CD14-positive monocyte (primary cell): ENCODE results near the gene PPP2R2C. TPM values are rescaled to one million over a fixed set of nuclear protein-coding genes. Genes with fewer than 3 reads are reported as not detected.

Source experiments
- DNase-seq, 3 donors: peaks; one replicate each; pipeline ENCODE4 v3.0.0-alpha.2; 2011 to 2022
- H2AFZ ChIP-seq: 2 replicates; pipeline ENCODE4 v1.6.0; 2012; ENCODE audit warnings: mild to moderate bottlenecking, low read depth, low read length, inconsistent platforms; ENCODE audit not compliant: insufficient read depth, poor library complexity, severe bottlenecking
- H3K27ac ChIP-seq, 2 donors: 1 replicate in 1 of 2; 2 replicates in 1 of 2; pipeline ENCODE4 v1.5.1; 2012 to 2013; ENCODE audit warnings: low read length in 2 of 2, control low read depth in 1 of 2, inconsistent platforms in 1 of 2, low read depth in 1 of 2, mild to moderate bottlenecking in 1 of 2
- H3K27me3 ChIP-seq, 2 donors: one replicate each; pipeline versions ENCODE4 v1.6.0 to v1.6.1; 2011 to 2013; ENCODE audit warnings: low read length in 2 of 2; ENCODE audit not compliant: control insufficient read depth in 2 of 2, insufficient read depth in 2 of 2
- H3K36me3 ChIP-seq, 2 donors: replicated peaks in 1 of 2; 1 replicate in 1 of 2; 2 replicates in 1 of 2; pipeline versions ENCODE4 v1.5.1 to v1.6.1; 2012 to 2013; ENCODE audit warnings: low read length in 2 of 2, control low read depth in 1 of 2, inconsistent platforms in 1 of 2, mild to moderate bottlenecking in 1 of 2; ENCODE audit not compliant: insufficient read depth in 2 of 2, control insufficient read depth in 1 of 2
- H3K4me1 ChIP-seq, 2 donors: 1 replicate in 1 of 2; 2 replicates in 1 of 2; pipeline versions ENCODE4 v1.5.1 to v1.6.1; 2012 to 2013; ENCODE audit warnings: low read length in 2 of 2, control low read depth in 1 of 2, inconsistent platforms in 1 of 2, mild to moderate bottlenecking in 1 of 2, moderate library complexity in 1 of 2; ENCODE audit not compliant: insufficient read depth in 2 of 2, control insufficient read depth in 1 of 2
- H3K4me2 ChIP-seq: replicated peaks from 2 replicates; pipeline ENCODE3; 2012; ENCODE audit warnings: low read length, moderate library complexity, mild to moderate bottlenecking; ENCODE audit not compliant: poor library complexity, severe bottlenecking; ENCODE audit errors: extremely low read depth
- H3K4me3 ChIP-seq, 3 experiments: fragments of 200-600 bp in 1 of 3; sonication (generic) in 1 of 3; replicated peaks in 1 of 3; 1 replicate in 2 of 3; 2 replicates in 1 of 3; pipeline ENCODE4 v1.5.1; 2011 to 2013; ENCODE audit warnings: low read length in 3 of 3, mild to moderate bottlenecking in 3 of 3, control low read depth in 2 of 3, low read depth in 2 of 3, inconsistent platforms in 1 of 3, moderate library complexity in 1 of 3
- H3K79me2 ChIP-seq: 2 replicates; pipeline ENCODE4 v1.6.0; 2012; ENCODE audit warnings: mild to moderate bottlenecking, control low read depth, inconsistent platforms, low read length, moderate library complexity; ENCODE audit not compliant: insufficient read depth
- H3K9ac ChIP-seq: 2 replicates; pipeline ENCODE4 v1.6.0; 2017; ENCODE audit warnings: low read length, mild to moderate bottlenecking; ENCODE audit not compliant: insufficient read depth, poor library complexity, severe bottlenecking
- H3K9me3 ChIP-seq, 2 donors: replicated peaks in 1 of 2; 1 replicate in 1 of 2; 2 replicates in 1 of 2; pipeline versions ENCODE4 v1.5.1 to v1.6.1; 2012 to 2013; ENCODE audit warnings: low read length in 2 of 2, control low read depth in 1 of 2; ENCODE audit not compliant: control insufficient read depth in 1 of 2, insufficient read depth in 1 of 2
- H4K20me1 ChIP-seq: 2 replicates; pipeline ENCODE4 v1.6.0; 2012; ENCODE audit warnings: mild to moderate bottlenecking, low read length, control low read depth, moderate library complexity; ENCODE audit not compliant: insufficient read depth
- H3K27ac Mint-ChIP-seq, 7 donors: one replicate each; pipeline ENCODE4 v1.8.0; 2020; ENCODE audit warnings: mild to moderate bottlenecking in 7 of 7, mixed read lengths in 7 of 7, moderate library complexity in 6 of 7, inconsistent platforms in 2 of 7
- H3K27me3 Mint-ChIP-seq, 3 donors: one replicate each; pipeline ENCODE4 v1.8.0; 2021 to 2022; ENCODE audit warnings: low read depth in 3 of 3, mild to moderate bottlenecking in 3 of 3, mixed read lengths in 3 of 3, moderate library complexity in 3 of 3, inconsistent platforms in 1 of 3
- H3K36me3 Mint-ChIP-seq, 2 donors: one replicate each; pipeline ENCODE4 v1.8.0; 2020; ENCODE audit warnings: mixed read lengths in 2 of 2, inconsistent platforms in 1 of 2, mild to moderate bottlenecking in 1 of 2
- H3K4me1 Mint-ChIP-seq: one replicate; pipeline ENCODE4 v1.8.0; 2020; ENCODE audit warnings: mild to moderate bottlenecking, mixed read lengths
- H3K4me3 Mint-ChIP-seq, 2 donors: one replicate each; pipeline ENCODE4 v1.8.0; 2020; ENCODE audit warnings: mild to moderate bottlenecking in 2 of 2, mixed read lengths in 2 of 2, moderate library complexity in 1 of 2
- H3K9me3 Mint-ChIP-seq, 7 donors: one replicate each; pipeline ENCODE4 v1.8.0; 2020 to 2022; ENCODE audit warnings: mixed read lengths in 7 of 7, mild to moderate bottlenecking in 6 of 7, moderate library complexity in 6 of 7, inconsistent platforms in 2 of 7
- WGBS: methylation state at CpG from one replicate; pipeline ENCODE4 v1.1.5; 2013; ENCODE audit warnings: missing lambda C conversion rate; ENCODE audit not compliant: insufficient coverage; 5-methylcytosine and 5-hydroxymethylcytosine counted together
- intact Hi-C, 2 donors: fragments of 100-400 bp; cut with micrococcal nuclease; formaldehyde crosslinking; loops; one replicate each; pipeline versions ENCODE4 v1.15.0 to v1.15.1; 2023
- polyA plus RNA-seq, 3 donors: library from polyadenylated mRNA; depleted of rRNA in 1 of 3; unstranded in 2 of 3; stranded (reverse) in 1 of 3; fragments of 300-500 nt in 2 of 3; fragments of >200 nt in 1 of 3; fragmentation: Illumina TruSeq in 2 of 3; gene quantifications; 1 replicate in 2 of 3; 2 replicates in 1 of 3; pipeline ENCODE4 v1.2.3, GENCODE V29; 2012 to 2021
- TF ChIP-seq, protein P1 (sequence below): fragments of 200-600 bp; IDR thresholded peaks from one replicate; pipeline ENCODE4 v1.8.0; 2022; ENCODE audit warnings: antibody characterized with exemption, mild to moderate bottlenecking

PPP2R2C gene
- polyA plus RNA-seq, 3 donors = not detected

DNA sequence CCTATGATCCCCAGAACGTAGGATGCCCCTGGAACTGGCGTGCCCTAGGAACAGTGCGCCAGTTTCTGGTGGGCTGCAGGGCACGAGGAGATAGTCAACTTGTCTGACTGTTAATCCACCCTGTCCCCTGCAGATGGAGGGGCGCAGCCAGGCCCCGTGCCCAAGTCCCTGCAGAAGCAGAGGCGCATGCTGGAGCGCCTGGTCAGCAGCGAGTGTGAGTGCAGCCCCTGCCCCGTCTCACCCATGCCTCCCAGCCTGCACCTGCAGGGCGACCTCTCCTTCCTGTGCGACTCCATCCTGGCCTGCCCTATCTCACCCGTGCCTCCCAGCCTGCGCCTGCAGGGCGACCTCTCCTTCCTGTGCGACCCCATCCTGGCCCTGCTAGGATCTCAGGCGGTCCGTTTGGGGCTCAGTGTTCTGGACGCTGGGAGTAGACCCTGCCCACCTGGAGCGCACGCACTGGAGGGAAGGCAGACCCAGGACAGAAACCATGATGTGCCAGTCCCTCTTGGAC lies 180.6 kb downstream of the PPP2R2C start:
- Histone ChIP-seq H3K27me3 (no peaks in the 10 kb centered on the region), H3K9me3 (no peaks in the 10 kb centered on the region), H2AFZ (no peak overlapping the region), H3K9ac (no peak overlapping the region), H3K4me3 (no peak overlapping the region), H3K4me1 (no peaks in the 10 kb centered on the region), H3K79me2 (no peaks in the 10 kb centered on the region), H3K27ac (no peak overlapping the region), H4K20me1 (no peaks in the 10 kb centered on the region), H3K4me2 (no peak overlapping the region), H3K36me3 (no peaks in the 10 kb centered on the region)
- Mint-ChIP-seq H3K4me3 (no peak overlapping the region), H3K27me3 (peaks cover 3 to 7% (median 4%) of the 10 kb centered on the region in 3 donors), H3K36me3 (no peaks in the 10 kb centered on the region), H3K4me1 (no peaks in the 10 kb centered on the region), H3K27ac (no peak overlapping the region), H3K9me3 (no peaks in the 10 kb centered on the region)
- no peak for DNase-seq
- intact Hi-C loops = no loop called here
- TF ChIP-seq, protein P1, sequence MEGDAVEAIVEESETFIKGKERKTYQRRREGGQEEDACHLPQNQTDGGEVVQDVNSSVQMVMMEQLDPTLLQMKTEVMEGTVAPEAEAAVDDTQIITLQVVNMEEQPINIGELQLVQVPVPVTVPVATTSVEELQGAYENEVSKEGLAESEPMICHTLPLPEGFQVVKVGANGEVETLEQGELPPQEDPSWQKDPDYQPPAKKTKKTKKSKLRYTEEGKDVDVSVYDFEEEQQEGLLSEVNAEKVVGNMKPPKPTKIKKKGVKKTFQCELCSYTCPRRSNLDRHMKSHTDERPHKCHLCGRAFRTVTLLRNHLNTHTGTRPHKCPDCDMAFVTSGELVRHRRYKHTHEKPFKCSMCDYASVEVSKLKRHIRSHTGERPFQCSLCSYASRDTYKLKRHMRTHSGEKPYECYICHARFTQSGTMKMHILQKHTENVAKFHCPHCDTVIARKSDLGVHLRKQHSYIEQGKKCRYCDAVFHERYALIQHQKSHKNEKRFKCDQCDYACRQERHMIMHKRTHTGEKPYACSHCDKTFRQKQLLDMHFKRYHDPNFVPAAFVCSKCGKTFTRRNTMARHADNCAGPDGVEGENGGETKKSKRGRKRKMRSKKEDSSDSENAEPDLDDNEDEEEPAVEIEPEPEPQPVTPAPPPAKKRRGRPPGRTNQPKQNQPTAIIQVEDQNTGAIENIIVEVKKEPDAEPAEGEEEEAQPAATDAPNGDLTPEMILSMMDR = no peak
- 92% methylated on average over 21 of the region's 21 CpGs for WGBS

DNA sequence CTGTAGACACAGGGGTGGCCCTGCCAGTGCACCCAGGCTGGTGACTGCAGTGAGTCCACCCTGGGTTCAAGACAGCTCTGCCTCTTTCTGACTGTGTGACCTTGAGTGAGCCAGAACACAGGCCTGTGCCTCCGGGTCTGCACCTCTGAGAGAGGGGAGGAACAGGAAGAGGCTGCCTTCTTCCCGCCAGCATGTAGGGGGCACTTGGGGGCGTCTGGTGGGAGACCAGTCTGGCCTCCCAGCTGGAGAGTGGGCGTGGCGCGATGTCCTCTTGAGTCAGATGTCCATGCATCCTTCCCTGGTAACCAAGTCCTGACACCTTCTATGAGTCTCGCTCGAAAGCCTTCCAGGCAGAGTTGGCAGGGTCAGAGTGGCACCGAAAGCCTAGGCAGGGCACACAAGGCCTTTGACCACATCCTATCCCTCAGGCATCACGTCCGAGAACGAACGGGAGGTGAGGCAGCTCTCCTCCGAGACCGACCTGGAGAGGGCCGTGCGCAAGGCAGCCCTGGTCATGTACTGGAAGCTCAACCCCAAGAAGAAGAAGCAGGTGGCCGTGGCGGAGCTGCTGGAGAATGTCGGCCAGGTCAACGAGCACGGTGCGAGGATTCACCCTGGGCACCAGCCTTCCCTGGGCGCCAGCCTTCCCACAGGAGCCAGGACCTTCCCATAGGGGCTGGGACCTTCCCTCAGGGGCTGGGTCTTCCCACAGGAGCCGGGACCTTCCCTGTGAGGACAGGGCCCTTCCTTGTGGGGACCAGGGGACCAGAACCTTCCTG lies 181.5 kb downstream of the PPP2R2C start:
- H3K9me3 Mint-ChIP-seq = no peaks in the 10 kb centered on the region
- H3K4me3 Mint-ChIP-seq = no peak overlapping the region
- no peaks in the 10 kb centered on the region for H3K4me1 ChIP-seq
- H3K9ac ChIP-seq = no peak overlapping the region
- no peak overlapping the region for H3K27ac ChIP-seq
- no peak for DNase-seq
- H3K27me3 Mint-ChIP-seq = peaks cover 3 to 9% (median 4%) of the 10 kb centered on the region in 3 donors
- no peak overlapping the region for H3K4me3 ChIP-seq
- no peaks in the 10 kb centered on the region for H3K27me3 ChIP-seq
- no peak overlapping the region for H3K27ac Mint-ChIP-seq
- TF ChIP-seq, protein P1 = no peak
- no peak overlapping the region for H2AFZ ChIP-seq
- no peaks in the 10 kb centered on the region for H3K36me3 ChIP-seq
- H3K36me3 Mint-ChIP-seq = no peaks in the 10 kb centered on the region
- 86% methylated on average over 25 of the region's 25 CpGs for WGBS
- H4K20me1 ChIP-seq = no peaks in the 10 kb centered on the region
- no peaks in the 10 kb centered on the region for H3K9me3 ChIP-seq
- no peak overlapping the region for H3K4me2 ChIP-seq
- H3K4me1 Mint-ChIP-seq = no peaks in the 10 kb centered on the region
- intact Hi-C loops = no loop called here
- H3K79me2 ChIP-seq = no peaks in the 10 kb centered on the region
